B cell (primary cell): ENCODE data around the gene THY1.

Experiments
- EZH2 ChIP-seq: IDR thresholded peaks from 2 replicates; pipeline ENCODE4 v1.6.1; 2012; ENCODE audit warnings: borderline replicate concordance, low read depth, mild to moderate bottlenecking, moderate library complexity, low read length; ENCODE audit not compliant: insufficient read depth, poor library complexity, severe bottlenecking
- TF ChIP-seq, protein P1 (sequence below): fragments of 200-600 bp; IDR thresholded peaks from one replicate; pipeline ENCODE4 v1.8.0; 2022; ENCODE audit warnings: antibody characterized with exemption, mild to moderate bottlenecking

DNA sequence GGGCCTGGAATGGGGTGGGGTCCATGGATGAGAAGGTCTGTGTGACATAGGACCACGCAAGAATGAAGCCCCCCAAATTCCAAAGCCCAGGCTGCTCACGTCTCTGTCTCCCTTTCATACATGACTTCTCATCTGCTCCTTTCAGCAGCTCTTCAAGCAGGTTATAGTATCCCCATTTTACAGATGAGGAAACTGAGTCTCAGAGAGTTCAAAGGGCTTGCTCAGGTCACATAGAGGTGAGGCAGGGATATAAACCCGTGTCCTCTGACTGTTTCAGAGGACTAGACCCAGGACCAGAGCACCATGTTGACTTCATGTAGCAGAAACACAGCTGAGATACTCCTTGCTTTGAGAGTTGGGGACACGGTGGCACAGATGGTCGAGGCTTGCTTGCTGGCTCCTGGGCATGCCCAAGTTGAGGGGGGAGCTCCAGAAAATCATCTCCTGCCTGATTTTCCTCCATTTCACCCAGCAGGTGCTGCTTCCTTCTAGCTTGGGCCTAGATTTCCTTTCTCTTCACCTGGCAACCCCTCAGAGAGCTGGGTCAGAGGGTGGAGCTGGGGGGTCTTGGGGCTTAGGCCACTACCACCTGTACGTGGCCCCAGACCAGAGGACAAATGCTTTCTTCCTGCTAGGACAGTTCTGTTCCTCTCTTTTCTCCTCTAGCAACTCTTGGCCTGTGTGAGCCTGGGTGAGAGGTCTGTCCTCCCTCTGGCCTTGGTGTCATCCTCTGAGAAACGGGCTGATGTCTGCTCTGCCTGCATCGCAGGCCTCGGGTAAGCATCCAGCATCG lies 24.1 kb upstream of the THY1 start:
- TF ChIP-seq, protein P1, sequence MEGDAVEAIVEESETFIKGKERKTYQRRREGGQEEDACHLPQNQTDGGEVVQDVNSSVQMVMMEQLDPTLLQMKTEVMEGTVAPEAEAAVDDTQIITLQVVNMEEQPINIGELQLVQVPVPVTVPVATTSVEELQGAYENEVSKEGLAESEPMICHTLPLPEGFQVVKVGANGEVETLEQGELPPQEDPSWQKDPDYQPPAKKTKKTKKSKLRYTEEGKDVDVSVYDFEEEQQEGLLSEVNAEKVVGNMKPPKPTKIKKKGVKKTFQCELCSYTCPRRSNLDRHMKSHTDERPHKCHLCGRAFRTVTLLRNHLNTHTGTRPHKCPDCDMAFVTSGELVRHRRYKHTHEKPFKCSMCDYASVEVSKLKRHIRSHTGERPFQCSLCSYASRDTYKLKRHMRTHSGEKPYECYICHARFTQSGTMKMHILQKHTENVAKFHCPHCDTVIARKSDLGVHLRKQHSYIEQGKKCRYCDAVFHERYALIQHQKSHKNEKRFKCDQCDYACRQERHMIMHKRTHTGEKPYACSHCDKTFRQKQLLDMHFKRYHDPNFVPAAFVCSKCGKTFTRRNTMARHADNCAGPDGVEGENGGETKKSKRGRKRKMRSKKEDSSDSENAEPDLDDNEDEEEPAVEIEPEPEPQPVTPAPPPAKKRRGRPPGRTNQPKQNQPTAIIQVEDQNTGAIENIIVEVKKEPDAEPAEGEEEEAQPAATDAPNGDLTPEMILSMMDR, result no peak
- TF ChIP-seq EZH2, result no peak
